SU-DHL-6 (cell line): ENCODE data around the gene CNOT1.

ENCODE experiments used
- H2AFZ ChIP-seq: fragments of 200-600 bp; sonication (generic); 2 replicates; pipeline ENCODE4 v1.6.1; 2014; ENCODE audit warnings: low read depth, mild to moderate bottlenecking, moderate library complexity, mixed read lengths, antibody characterized with exemption, low read length; ENCODE audit not compliant: severe bottlenecking
- H3F3A ChIP-seq: fragments of 200-600 bp; shearing (Covaris generic); 2 replicates; pipeline ENCODE4 v1.6.0; 2016; ENCODE audit warnings: antibody characterized with exemption, mild to moderate bottlenecking; ENCODE audit not compliant: insufficient read depth
- H3K27ac ChIP-seq: fragments of 200-600 bp; sonication (generic); 2 replicates; pipeline ENCODE4 v1.5.1; 2016; ENCODE audit warnings: low read depth, mild to moderate bottlenecking, low read length, moderate library complexity, mixed read lengths
- H3K27me3 ChIP-seq: fragments of 200-600 bp; sonication (generic), shearing (Covaris generic); 2 replicates; pipeline ENCODE4 v1.6.0; 2014; ENCODE audit warnings: mild to moderate bottlenecking, low read length
- H3K36me3 ChIP-seq: fragments of 200-600 bp; sonication (generic); 2 replicates; pipeline ENCODE4 v1.6.1; 2014; ENCODE audit warnings: mild to moderate bottlenecking, low read length, mixed read lengths
- H3K4me2 ChIP-seq: fragments of 300-600, 200-600 bp; shearing (Covaris generic), sonication (generic); 2 replicates; pipeline ENCODE4 v1.6.0; 2014; ENCODE audit warnings: low read length, low read depth, mild to moderate bottlenecking; ENCODE audit not compliant: poor library complexity, severe bottlenecking
- H3K4me3 ChIP-seq: fragments of 200-600 bp; sonication (generic); 2 replicates; pipeline ENCODE4 v1.5.1; 2014; ENCODE audit warnings: antibody characterized with exemption, low read length, mild to moderate bottlenecking, mixed read lengths; ENCODE audit not compliant: insufficient read depth, poor library complexity, severe bottlenecking
- H3K79me2 ChIP-seq: fragments of 200-600 bp; sonication (generic); 2 replicates; pipeline ENCODE4 v1.6.1; 2014; ENCODE audit warnings: mild to moderate bottlenecking, low read length, moderate library complexity; ENCODE audit not compliant: insufficient read depth
- H3K9ac ChIP-seq: fragments of 200-600 bp; sonication (generic); 2 replicates; pipeline ENCODE4 v1.7.0; 2014; ENCODE audit warnings: mild to moderate bottlenecking, low read length
- H3K9me2 ChIP-seq: fragments of 200-600 bp; sonication (generic); replicated peaks from 2 replicates; pipeline ENCODE4 v1.6.1; 2014; ENCODE audit warnings: low read length; ENCODE audit not compliant: insufficient read depth
- H3K9me3 ChIP-seq: fragments of 200-600 bp; sonication (generic); 2 replicates; pipeline ENCODE4 v1.6.1; 2014; ENCODE audit warnings: low read length, mixed read lengths; ENCODE audit not compliant: insufficient read depth
- H4K20me1 ChIP-seq: fragments of 200-600 bp; sonication (generic); 2 replicates; pipeline ENCODE4 v1.6.1; 2014; ENCODE audit warnings: low read depth, mild to moderate bottlenecking, antibody characterized with exemption, low read length, moderate library complexity, mixed read lengths
- EZH2phosphoT487 ChIP-seq: fragments of 200-600 bp; sonication (generic), shearing (Covaris generic); conservative IDR thresholded peaks from 2 replicates; pipeline ENCODE4 v1.6.1; 2018; ENCODE audit warnings: mild to moderate bottlenecking, antibody characterized with exemption, low read length, moderate library complexity, mixed read lengths
- TF ChIP-seq, protein P1 (sequence below): fragments of 200-600 bp; sonication (generic); IDR thresholded peaks from one replicate; pipeline ENCODE4 v1.5.1; 2017; ENCODE audit warnings: antibody characterized with exemption, mild to moderate bottlenecking, low read length, moderate library complexity; ENCODE audit not compliant: insufficient read depth, poor library complexity, severe bottlenecking

The CNOT1 gene

DNA sequence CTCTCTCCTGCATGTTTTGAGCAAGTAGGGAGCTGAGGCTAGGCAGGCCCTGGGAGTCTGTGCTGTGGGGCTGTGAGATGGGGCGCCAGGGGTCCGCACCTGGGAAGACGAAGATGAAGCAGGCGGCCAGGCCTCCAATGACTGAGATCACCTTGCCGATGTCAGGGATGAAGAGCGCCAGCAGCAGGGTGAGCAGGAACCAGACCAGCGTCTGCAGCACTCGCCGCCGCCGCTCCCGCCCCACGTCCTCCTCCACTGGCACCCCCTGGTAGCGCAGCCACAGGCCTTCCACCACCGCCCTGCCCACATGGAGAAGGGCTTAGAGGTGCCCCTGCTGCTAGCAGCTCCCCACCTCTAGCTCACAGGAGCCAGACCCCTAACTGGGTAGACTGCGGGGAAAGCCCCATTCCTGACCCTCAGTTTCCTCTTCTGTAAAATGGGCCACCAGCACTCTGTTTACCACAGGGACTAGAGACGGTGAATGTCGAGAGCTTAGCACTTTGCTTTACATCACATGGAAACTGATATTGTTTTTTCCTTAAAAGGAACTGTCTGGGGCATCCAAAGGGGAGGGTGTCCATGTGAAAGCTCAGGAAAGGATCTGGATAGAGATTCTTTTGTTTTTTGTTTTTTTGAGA is 41.4 kb upstream of the CNOT1 start:
- Histone ChIP-seq H3K9ac (no peak overlapping the region), H2AFZ (no peak overlapping the region), H3K36me3 (no peaks in the 10 kb centered on the region), H3K79me2 (no peaks in the 10 kb centered on the region), H3K27ac (no peak overlapping the region), H3K9me2 (no peaks in the 10 kb centered on the region), H3K4me3 (no peak overlapping the region), H4K20me1 (no peaks in the 10 kb centered on the region), H3K27me3 (no peaks in the 10 kb centered on the region), H3K4me2 (no peak overlapping the region), H3F3A (no peaks in the 10 kb centered on the region), H3K9me3 (no peaks in the 10 kb centered on the region)
- no peak for TF ChIP-seq EZH2phosphoT487
- TF ChIP-seq, protein P1, sequence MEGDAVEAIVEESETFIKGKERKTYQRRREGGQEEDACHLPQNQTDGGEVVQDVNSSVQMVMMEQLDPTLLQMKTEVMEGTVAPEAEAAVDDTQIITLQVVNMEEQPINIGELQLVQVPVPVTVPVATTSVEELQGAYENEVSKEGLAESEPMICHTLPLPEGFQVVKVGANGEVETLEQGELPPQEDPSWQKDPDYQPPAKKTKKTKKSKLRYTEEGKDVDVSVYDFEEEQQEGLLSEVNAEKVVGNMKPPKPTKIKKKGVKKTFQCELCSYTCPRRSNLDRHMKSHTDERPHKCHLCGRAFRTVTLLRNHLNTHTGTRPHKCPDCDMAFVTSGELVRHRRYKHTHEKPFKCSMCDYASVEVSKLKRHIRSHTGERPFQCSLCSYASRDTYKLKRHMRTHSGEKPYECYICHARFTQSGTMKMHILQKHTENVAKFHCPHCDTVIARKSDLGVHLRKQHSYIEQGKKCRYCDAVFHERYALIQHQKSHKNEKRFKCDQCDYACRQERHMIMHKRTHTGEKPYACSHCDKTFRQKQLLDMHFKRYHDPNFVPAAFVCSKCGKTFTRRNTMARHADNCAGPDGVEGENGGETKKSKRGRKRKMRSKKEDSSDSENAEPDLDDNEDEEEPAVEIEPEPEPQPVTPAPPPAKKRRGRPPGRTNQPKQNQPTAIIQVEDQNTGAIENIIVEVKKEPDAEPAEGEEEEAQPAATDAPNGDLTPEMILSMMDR, result no peak

DNA sequence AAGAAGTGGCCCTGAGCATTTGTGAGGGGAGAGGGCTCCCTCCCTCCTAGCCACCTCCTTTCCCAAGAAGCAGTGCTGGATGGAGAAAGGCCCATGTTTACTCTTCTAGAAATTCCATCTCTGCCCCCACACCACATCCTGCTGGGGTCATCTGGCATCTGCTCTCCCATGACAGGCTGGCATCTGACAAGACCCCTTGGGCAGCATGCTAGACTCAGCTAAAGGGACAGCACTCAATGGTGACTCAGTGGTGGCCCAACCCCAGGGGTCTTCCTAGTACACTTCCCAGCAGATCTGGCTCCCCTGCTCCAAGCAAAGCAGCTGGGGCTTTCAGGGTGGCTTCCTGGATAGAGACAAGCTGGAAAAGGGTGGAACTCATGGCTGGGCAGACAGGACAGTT is 40.6 kb upstream of the CNOT1 start:
- H3K9me3 ChIP-seq, result no peaks in the 10 kb centered on the region
- H3K4me2 ChIP-seq, result no peak overlapping the region
- no peaks in the 10 kb centered on the region for H3K36me3 ChIP-seq
- H2AFZ ChIP-seq, result no peak overlapping the region
- no peaks in the 10 kb centered on the region for H3K79me2 ChIP-seq
- H3K9ac ChIP-seq, result no peak overlapping the region
- H4K20me1 ChIP-seq, result no peaks in the 10 kb centered on the region
- no peak overlapping the region for H3K27ac ChIP-seq
- no peaks in the 10 kb centered on the region for H3K27me3 ChIP-seq
- no peak overlapping the region for H3K4me3 ChIP-seq
- no peaks in the 10 kb centered on the region for H3F3A ChIP-seq
- TF ChIP-seq EZH2phosphoT487, result no peak
- TF ChIP-seq, protein P1, result no peak
- H3K9me2 ChIP-seq, result no peaks in the 10 kb centered on the region

DNA sequence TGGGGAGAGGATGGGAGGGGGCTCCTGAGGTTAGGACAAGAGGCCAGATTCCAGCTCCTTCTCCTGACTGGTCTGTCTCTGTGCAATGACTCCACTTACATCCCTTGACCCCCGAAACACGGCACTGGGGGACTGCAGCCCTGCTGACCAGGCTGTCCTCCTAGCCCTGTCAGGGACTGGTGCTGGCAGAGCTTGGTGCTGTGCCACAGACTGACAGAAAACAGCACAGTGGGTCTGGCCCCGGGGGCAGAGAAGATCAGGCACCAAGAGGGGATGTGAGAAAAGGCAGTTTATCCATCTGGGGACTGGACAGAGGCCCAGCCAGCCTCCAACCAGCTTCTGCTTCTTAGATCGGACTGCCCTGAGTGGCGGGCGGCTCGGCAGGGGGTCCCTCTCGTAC is 35.6 kb upstream of the CNOT1 start:
- H3F3A ChIP-seq, result no peaks in the 10 kb centered on the region
- no peaks in the 10 kb centered on the region for H3K9me3 ChIP-seq
- no peaks in the 10 kb centered on the region for H4K20me1 ChIP-seq
- no peak overlapping the region for H3K9ac ChIP-seq
- H3K4me3 ChIP-seq, result no peak overlapping the region
- TF ChIP-seq, protein P1, result no peak
- TF ChIP-seq EZH2phosphoT487, result no peak
- H3K27ac ChIP-seq, result no peak overlapping the region
- no peaks in the 10 kb centered on the region for H3K27me3 ChIP-seq
- H3K36me3 ChIP-seq, result no peaks in the 10 kb centered on the region
- no peaks in the 10 kb centered on the region for H3K9me2 ChIP-seq
- H3K79me2 ChIP-seq, result no peaks in the 10 kb centered on the region
- H3K4me2 ChIP-seq, result no peak overlapping the region
- H2AFZ ChIP-seq, result no peak overlapping the region
